ENCODE measurements around the gene NDOR1. TPM values are rescaled to one million over a fixed set of nuclear protein-coding genes. Genes with fewer than 3 reads are reported as not detected.

Gene NDOR1
- total and polyA plus RNA-seq, 4 donors = 4.5 to 22.0 (median 12.0) TPM

GRCh38 chr9:137163365-137163715, 42.2 kb upstream of the NDOR1 start:
- DNase-seq (no peak), ATAC-seq (ENCODE audit: insufficient read depth, low FRiP score) (no peak)
- Histone ChIP-seq H3K4me1 (ENCODE audit: control insufficient read depth in 5 of 5, insufficient read depth in 5 of 5, low read length in 5 of 5) (peaks cover 0 to 5% (median 0%) of the 10 kb centered on the region in 5 donors), H3K9ac (ENCODE audit: insufficient read depth in 1 of 2, low read length in 2 of 2) (no peak overlapping the region), H3K9me3 (ENCODE audit: control insufficient read depth in 4 of 4, insufficient read depth in 3 of 4, low read length in 3 of 4) (no peaks in the 10 kb centered on the region), H3K4me3 (no peak overlapping the region), H3K27ac (ENCODE audit: low read depth in 1 of 2, low read length in 1 of 2) (no peak overlapping the region), H3K36me3 (ENCODE audit: control insufficient read depth in 4 of 4, insufficient read depth in 4 of 4, low read length in 4 of 4) (no peaks in the 10 kb centered on the region), H3K27me3 (ENCODE audit: control insufficient read depth in 3 of 3, insufficient read depth in 3 of 3, low read length in 2 of 3) (peaks cover 12 to 71% (median 31%) of the 10 kb centered on the region in 3 donors)
- TF ChIP-seq CTCF (IDR thresholded peaks at IDR 0.05; ENCODE audit: control extremely low read depth, extremely low read depth) = no peak
- 28 to 41% methylated on average over 25 to 26 of the region's 26 CpGs for WGBS, 2 donors

- Histone ChIP-seq H3K9me3 (ENCODE audit: control insufficient read depth in 4 of 4, insufficient read depth in 3 of 4, low read length in 3 of 4) (no peaks in the 10 kb centered on the region), H3K9ac (ENCODE audit: insufficient read depth in 1 of 2, low read length in 2 of 2) (no peak overlapping the region), H3K36me3 (ENCODE audit: control insufficient read depth in 4 of 4, insufficient read depth in 4 of 4, low read length in 4 of 4) (no peaks in the 10 kb centered on the region), H3K27ac (ENCODE audit: low read depth in 1 of 2, low read length in 1 of 2) (no peak overlapping the region), H3K4me3 (no peak overlapping the region), H3K27me3 (ENCODE audit: control insufficient read depth in 3 of 3, insufficient read depth in 3 of 3, low read length in 2 of 3) (peaks cover 12 to 67% (median 29%) of the 10 kb centered on the region in 3 donors), H3K4me1 (ENCODE audit: control insufficient read depth in 5 of 5, insufficient read depth in 5 of 5, low read length in 5 of 5) (peaks cover 0 to 8% (median 0%) of the 10 kb centered on the region in 5 donors)
- ATAC-seq (ENCODE audit: insufficient read depth, low FRiP score) (no peak), DNase-seq (no peak)
- no peak for TF ChIP-seq CTCF (IDR thresholded peaks at IDR 0.05; ENCODE audit: control extremely low read depth, extremely low read depth)
- 82 to 85% methylated on average over 21 to 22 of the region's 22 CpGs for WGBS, 2 donors
Observed at GRCh38 chr9:137163805-137164204, 41.7 kb upstream of the NDOR1 start.

- H3K4me3 ChIP-seq = no peak overlapping the region
- DNase-seq = no peak
- H3K27me3 ChIP-seq (ENCODE audit: control insufficient read depth in 3 of 3, insufficient read depth in 3 of 3, low read length in 2 of 3) = peaks cover 12 to 59% (median 25%) of the 10 kb centered on the region in 3 donors
- 63 to 81% methylated on average over 32 to 34 of the region's 34 CpGs for WGBS, 2 donors
- no peak overlapping the region for H3K27ac ChIP-seq (ENCODE audit: low read depth in 1 of 2, low read length in 1 of 2)
- H3K4me1 ChIP-seq (ENCODE audit: control insufficient read depth in 5 of 5, insufficient read depth in 5 of 5, low read length in 5 of 5) = peaks cover 0 to 16% (median 0%) of the 10 kb centered on the region in 5 donors
- no peaks in the 10 kb centered on the region for H3K36me3 ChIP-seq (ENCODE audit: control insufficient read depth in 4 of 4, insufficient read depth in 4 of 4, low read length in 4 of 4)
- no peak for TF ChIP-seq CTCF (IDR thresholded peaks at IDR 0.05; ENCODE audit: control extremely low read depth, extremely low read depth)
- no peak for ATAC-seq (ENCODE audit: insufficient read depth, low FRiP score)
- H3K9me3 ChIP-seq (ENCODE audit: control insufficient read depth in 4 of 4, insufficient read depth in 3 of 4, low read length in 3 of 4) = no peaks in the 10 kb centered on the region
- H3K9ac ChIP-seq (ENCODE audit: insufficient read depth in 1 of 2, low read length in 2 of 2) = no peak overlapping the region
Observed at GRCh38 chr9:137164370-137165249, 40.9 kb upstream of the NDOR1 start.
